Cardiac muscle cell (in vitro differentiated cells and primary cell): ENCODE results near the gene ATP5PB. TPM values are rescaled to one million over a fixed set of nuclear protein-coding genes. Genes with fewer than 3 reads are reported as not detected.

Experiments used
- DNase-seq, 2 donors: peaks; one replicate each; pipeline versions ENCODE4 v3.0.0 to v3.0.0-alpha.2; 2010 to 2017; ENCODE audit warnings: low read depth in 1 of 2, low spot score in 1 of 2
- H3K27ac ChIP-seq: fragments of 200-600 bp; sonication (generic); 2 replicates; pipeline ENCODE4 v1.5.1; 2016
- H3K27me3 ChIP-seq: fragments of 200-600 bp; sonication (generic); 2 replicates; pipeline ENCODE4 v1.6.0; 2016; ENCODE audit warnings: control low read depth
- H3K36me3 ChIP-seq: fragments of 200-600 bp; sonication (generic); 2 replicates; pipeline ENCODE4 v1.5.1; 2016; ENCODE audit warnings: control low read depth
- H3K4me1 ChIP-seq: fragments of 200-600 bp; sonication (generic); 2 replicates; pipeline ENCODE4 v1.8.1; 2017; ENCODE audit warnings: low read depth, mild to moderate bottlenecking, mixed run types
- H3K4me3 ChIP-seq: fragments of 200-600 bp; sonication (generic); 2 replicates; pipeline ENCODE4 v1.5.1; 2016; ENCODE audit warnings: mild to moderate bottlenecking
- H3K9me3 ChIP-seq: fragments of 200-600 bp; sonication (generic); 2 replicates; pipeline ENCODE4 v1.5.1; 2017; ENCODE audit warnings: low read depth, mild to moderate bottlenecking, control low read depth
- CTCF ChIP-seq: IDR thresholded peaks from 2 replicates; pipeline ENCODE4 v1.5.1; 2012; ENCODE audit warnings: low read depth, mild to moderate bottlenecking, low read length
- polyA plus RNA-seq: library from polyadenylated mRNA; unstranded; fragments of >200 nt; fragmentation: Nextera tagmentation; extraction: Ambion mirVana; gene quantifications from 2 replicates; pipeline ENCODE4 v1.2.1, GENCODE V29; 2016
- total RNA-seq: library from RNA; depleted of rRNA; stranded (reverse); fragments of >200 nt; gene quantifications from 2 replicates; pipeline ENCODE4 v1.2.3, GENCODE V29; 2016

ATP5PB gene
- total and polyA plus RNA-seq, 2 experiments from 2014 or later = 247 to 601 TPM

GRCh38 chr1:111465754-111466153 lies 16.5 kb downstream of the ATP5PB start:
- peaks cover 28% of the 10 kb centered on the region for H3K36me3 ChIP-seq
- H3K27me3 ChIP-seq = no peaks in the 10 kb centered on the region
- H3K9me3 ChIP-seq = no peaks in the 10 kb centered on the region
- DNase-seq = no peak
- H3K4me1 ChIP-seq = no peaks in the 10 kb centered on the region
- no peak overlapping the region for H3K27ac ChIP-seq
- H3K4me3 ChIP-seq = no peak overlapping the region
- TF ChIP-seq CTCF = no peak

DNA sequence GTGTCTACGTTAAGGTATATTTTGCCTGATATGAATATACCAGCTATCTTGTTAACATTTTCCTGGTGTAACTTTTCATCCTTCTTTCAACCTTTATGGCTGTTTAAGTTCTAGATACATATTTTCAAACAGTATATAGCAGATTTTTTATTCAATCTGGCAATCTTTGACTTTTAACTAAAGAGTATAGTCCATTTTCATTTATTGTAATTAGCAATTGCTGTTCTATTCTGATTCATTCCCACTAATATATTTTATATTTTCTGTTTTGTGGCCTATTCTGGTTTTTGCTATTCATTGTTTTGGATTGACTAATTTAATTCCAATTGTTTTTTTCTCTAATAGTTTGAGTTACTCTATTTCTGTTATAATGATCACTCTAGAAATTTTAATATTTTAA lies 17.2 kb downstream of the ATP5PB start:
- Histone ChIP-seq H3K27ac (no peak overlapping the region), H3K9me3 (no peaks in the 10 kb centered on the region), H3K27me3 (no peaks in the 10 kb centered on the region), H3K36me3 (peaks cover 24% of the 10 kb centered on the region), H3K4me1 (no peaks in the 10 kb centered on the region), H3K4me3 (no peak overlapping the region)
- no peak for TF ChIP-seq CTCF
- DNase-seq = no peak

- Histone ChIP-seq H3K36me3 (peaks cover 16% of the 10 kb centered on the region), H3K4me3 (no peak overlapping the region), H3K9me3 (no peaks in the 10 kb centered on the region), H3K4me1 (no peaks in the 10 kb centered on the region), H3K27ac (peak overlapping the region; percentile 49), H3K27me3 (no peaks in the 10 kb centered on the region)
- no peak for TF ChIP-seq CTCF
- no peak for DNase-seq
Measured at GRCh38 chr1:111467865-111468716, 18.8 kb downstream of the ATP5PB start.

- Histone ChIP-seq H3K27ac (no peak overlapping the region), H3K9me3 (no peaks in the 10 kb centered on the region), H3K4me3 (no peak overlapping the region), H3K36me3 (peaks cover 16% of the 10 kb centered on the region), H3K27me3 (no peaks in the 10 kb centered on the region), H3K4me1 (no peaks in the 10 kb centered on the region)
- no peak for TF ChIP-seq CTCF
- no peak for DNase-seq
Measured at GRCh38 chr1:111468717-111469100, 19.4 kb downstream of the ATP5PB start.

- H3K4me1 ChIP-seq = no peaks in the 10 kb centered on the region
- H3K27me3 ChIP-seq = no peaks in the 10 kb centered on the region
- no peak for DNase-seq
Measured at GRCh38 chr1:111469539-111469938, 20.3 kb downstream of the ATP5PB start.

More at GRCh38 chr1:111469539-111469938, 20.3 kb downstream of the ATP5PB start:
- Histone ChIP-seq H3K36me3 (peaks cover 16% of the 10 kb centered on the region), H3K9me3 (no peaks in the 10 kb centered on the region), H3K4me3 (no peak overlapping the region), H3K27ac (no peak overlapping the region)
- TF ChIP-seq CTCF = no peak
